Measurements from ENCODE around the gene IGFL2. TPM values are rescaled to one million over a fixed set of nuclear protein-coding genes. Genes with fewer than 3 reads are reported as not detected.

The IGFL2 gene
- 0.92 TPM for total RNA-seq

GRCh38 chr19:46147791-46148288, at the start of gene IGFL2:
TSS of gene IGFL2 (plus strand) at chr19:46148238. CDS start at chr19:46148279, 41 bp downstream.

GRCh38 chr19:46124638-46125115, 23.4 kb upstream of the IGFL2 start, which contains the start of gene IGFL3:
TSS of gene IGFL3 (minus strand) at chr19:46124688. CDS start at chr19:46124649, 39 bp downstream.

Other genes starting within 250 kb of the IGFL2 start
- 1.4 TPM for gene MYPOP, start 245.6 kb upstream of the IGFL2 start, total RNA-seq
- gene NANOS2, start 233.5 kb upstream of the IGFL2 start, total RNA-seq, result not detected
- gene NOVA2, start 174.4 kb upstream of the IGFL2 start, total RNA-seq, result 15.9 TPM
- 6.7 TPM for gene CCDC61, start 152.8 kb upstream of the IGFL2 start, total RNA-seq
- gene PGLYRP1, start 125.2 kb upstream of the IGFL2 start, total RNA-seq, result not detected
- gene IGFL4, start 107.2 kb upstream of the IGFL2 start, total RNA-seq, result 3.9 TPM
- gene IGFL3, start 23.6 kb upstream of the IGFL2 start, total RNA-seq, result not detected
- gene IGFL1, start 81.5 kb downstream of the IGFL2 start, total RNA-seq, result not detected
- 8.8 TPM for gene HIF3A, start 148.8 kb downstream of the IGFL2 start, total RNA-seq
- 69.7 TPM for gene PPP5C, start 198.8 kb downstream of the IGFL2 start, total RNA-seq

Data from diencephalon (tissue), 1 donor.